ENCODE data around the gene MYBPC1. TPM values are rescaled to one million over a fixed set of nuclear protein-coding genes. Genes with fewer than 3 reads are reported as not detected.
A peak's percentile ranks its signal among the peaks of the same experiment; 100 is the strongest.

The MYBPC1 gene
- total RNA-seq, 2 donors from 2014 or later: 2.1 to 3.0 TPM

GRCh38 chr12:101663298-101663697 lies 68.5 kb downstream of the MYBPC1 start:
- H3K4me1 ChIP-seq: no peaks in the 10 kb centered on the region
- no peak for DNase-seq (ENCODE audit: low spot score)
- H3K9me3 ChIP-seq: no peaks in the 10 kb centered on the region
- H3K27me3 ChIP-seq: no peaks in the 10 kb centered on the region
- no peak overlapping the region for H3K27ac ChIP-seq
- H3K4me3 ChIP-seq: no peak overlapping the region
- TF ChIP-seq CTCF (IDR thresholded peaks at IDR 0.05): no peak
- no peaks in the 10 kb centered on the region for H3K36me3 ChIP-seq

GRCh38 chr12:101664992-101665391 lies 70.2 kb downstream of the MYBPC1 start:
- TF ChIP-seq CTCF (IDR thresholded peaks at IDR 0.05): no peak
- DNase-seq (ENCODE audit: low spot score): no peak
- Histone ChIP-seq H3K9me3 (no peaks in the 10 kb centered on the region), H3K4me1 (no peaks in the 10 kb centered on the region), H3K36me3 (no peaks in the 10 kb centered on the region), H3K27me3 (no peaks in the 10 kb centered on the region), H3K27ac (no peak overlapping the region), H3K4me3 (no peak overlapping the region)

GRCh38 chr12:101666052-101666728 lies 71.4 kb downstream of the MYBPC1 start:
- Histone ChIP-seq H3K9me3 (no peaks in the 10 kb centered on the region), H3K27me3 (no peaks in the 10 kb centered on the region), H3K36me3 (no peaks in the 10 kb centered on the region), H3K4me1 (peaks cover 0 to 3% of the 10 kb centered on the region in 2 donors), H3K4me3 (no peak overlapping the region), H3K27ac (no peak overlapping the region)
- no peak for TF ChIP-seq CTCF (IDR thresholded peaks at IDR 0.05)
- DNase-seq (ENCODE audit: low spot score): no peak

- no peaks in the 10 kb centered on the region for H3K36me3 ChIP-seq
- H3K4me3 ChIP-seq: no peak overlapping the region
- H3K9me3 ChIP-seq: no peaks in the 10 kb centered on the region
- no peak for TF ChIP-seq CTCF (IDR thresholded peaks at IDR 0.05)
- H3K27me3 ChIP-seq: no peaks in the 10 kb centered on the region
- no peak overlapping the region for H3K27ac ChIP-seq
- H3K4me1 ChIP-seq: peaks cover 0 to 3% of the 10 kb centered on the region in 2 donors
- DNase-seq (ENCODE audit: low spot score): no peak
These were observed 72.8 kb downstream of the MYBPC1 start for GRCh38 chr12:101667591-101667990.

GRCh38 chr12:101670007-101670671 lies 75.4 kb downstream of the MYBPC1 start:
- peak; percentile 71 to 72 for TF ChIP-seq CTCF (IDR thresholded peaks at IDR 0.05)
- peak; percentile 67 for DNase-seq (ENCODE audit: low spot score)
- Histone ChIP-seq H3K27me3 (no peaks in the 10 kb centered on the region), H3K4me1 (peaks cover 0 to 3% of the 10 kb centered on the region in 2 donors), H3K36me3 (no peaks in the 10 kb centered on the region), H3K9me3 (no peaks in the 10 kb centered on the region), H3K27ac (no peak overlapping the region), H3K4me3 (no peak overlapping the region)
